NCI-H2081 (cell line): ENCODE measurements around the gene RGL1.
"Not testable (repeated sequence)": the region's sequence is repeated elsewhere in the genome, so short reads cannot be mapped to it uniquely, and the experiment has no call there.

ENCODE experiments used
- DNase-seq, 2 experiments: peaks; one replicate each; lab custom pipeline; 2025; lab: John Stamatoyannopoulos, UW

Gene RGL1

DNA sequence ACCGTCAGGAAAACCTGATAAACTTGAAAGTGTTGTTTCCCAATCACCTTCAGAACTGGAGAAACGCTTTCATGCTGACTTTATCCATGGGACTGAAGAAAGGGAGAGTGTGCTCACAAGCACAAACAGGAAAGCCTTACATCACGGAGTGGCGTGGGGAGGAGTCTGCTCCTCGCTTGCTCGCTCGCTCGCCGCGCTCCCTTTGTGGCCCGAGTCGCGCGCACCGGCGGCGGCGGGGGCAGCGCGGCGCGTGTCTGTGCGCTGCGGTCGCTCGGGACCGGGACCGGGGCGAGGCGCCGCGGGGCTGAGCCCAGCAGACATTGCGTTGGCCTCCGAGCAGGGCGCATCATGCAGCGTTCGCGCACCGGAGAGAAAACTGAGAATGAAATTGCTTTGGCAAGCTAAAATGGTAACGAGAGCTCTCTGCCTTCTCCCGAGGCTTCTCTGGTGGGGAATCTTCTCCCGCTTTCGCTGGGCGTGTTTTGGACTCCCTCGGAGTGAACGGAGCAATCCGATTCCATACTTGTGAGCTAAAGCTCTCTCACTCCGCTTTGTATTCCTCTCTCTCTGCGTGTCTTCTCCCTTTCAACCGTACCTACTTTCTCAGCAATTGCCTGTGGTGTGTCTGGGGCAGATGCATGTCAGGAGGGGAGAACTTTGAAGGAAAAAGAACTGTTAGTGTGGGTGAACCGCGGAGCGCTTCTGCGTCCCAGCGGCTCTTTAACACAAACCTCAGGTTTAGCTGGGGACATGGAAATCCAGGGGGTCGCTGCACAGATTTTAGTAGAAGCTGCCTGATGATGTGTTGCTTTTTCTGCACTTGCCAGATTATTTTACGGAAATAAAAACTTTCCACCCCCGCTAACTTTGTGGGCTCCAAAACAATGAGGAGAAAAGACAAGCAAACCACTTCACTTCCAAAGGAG is at the start of gene RGL1:
RGL1 (plus strand) TSS at position 205 of the 926 bp plus-strand sequence; CDS start at position 383, 178 bp downstream.
- DNase-seq, result peak; percentile 57 to 76

DNA sequence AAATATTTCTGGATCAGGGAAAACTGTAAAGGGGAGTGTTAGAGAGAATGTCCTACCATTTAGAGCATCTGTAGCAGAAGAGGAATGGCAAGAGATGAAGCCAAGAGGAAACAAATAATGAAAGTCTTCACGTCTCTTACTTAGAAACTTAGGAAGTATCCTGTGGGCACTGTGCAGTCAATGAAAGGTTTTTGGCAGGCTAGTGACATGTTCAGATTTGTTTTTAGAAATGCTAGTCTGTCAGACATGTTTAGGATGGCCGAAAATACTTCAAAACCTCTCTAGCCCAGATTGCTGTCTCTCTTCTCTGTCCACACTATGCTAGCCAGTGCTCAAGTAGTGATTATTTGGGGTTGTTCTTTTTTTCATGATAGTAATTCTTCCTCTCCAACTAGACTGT is 48.6 kb upstream of the RGL1 start:
- DNase-seq, result no peak

DNA sequence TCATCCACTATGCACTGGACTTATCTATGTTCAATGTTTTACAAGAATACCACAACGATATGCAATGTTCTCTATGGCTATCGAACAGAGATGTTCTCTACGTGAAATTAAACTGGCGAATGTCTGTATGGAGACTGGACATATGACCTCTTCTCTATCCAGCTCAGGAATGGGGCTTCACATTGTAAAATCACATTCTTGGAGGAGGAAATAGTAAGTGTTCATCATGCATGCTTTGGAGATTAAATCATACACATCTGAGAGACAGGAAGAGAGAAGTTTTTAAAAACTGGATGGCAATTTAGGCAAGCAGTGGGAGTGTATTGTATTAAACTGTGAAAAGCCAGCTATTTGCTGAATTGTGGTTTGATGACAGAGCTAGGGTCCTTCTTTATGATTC is 47.9 kb upstream of the RGL1 start:
- DNase-seq, result no peak

DNA sequence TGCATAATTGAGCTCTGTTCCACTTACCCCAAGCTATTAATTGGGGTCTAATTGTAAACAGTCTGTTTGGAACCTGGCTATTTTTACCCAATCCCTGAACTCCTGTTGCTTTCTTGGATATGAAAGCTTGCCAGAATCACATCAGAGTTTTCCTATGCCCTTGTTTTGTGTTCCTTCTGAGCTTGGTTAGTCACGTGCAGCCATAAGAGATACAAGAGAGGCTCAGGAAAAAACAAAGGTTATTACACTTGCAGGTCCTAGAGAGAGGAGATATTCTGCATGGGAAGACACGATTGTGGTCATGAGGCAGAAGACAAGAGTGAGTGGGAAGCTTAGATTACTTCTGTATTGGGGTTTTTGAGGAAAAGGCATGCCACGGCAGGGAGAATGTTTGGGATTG is 46.0 kb upstream of the RGL1 start:
- no peak for DNase-seq

DNA sequence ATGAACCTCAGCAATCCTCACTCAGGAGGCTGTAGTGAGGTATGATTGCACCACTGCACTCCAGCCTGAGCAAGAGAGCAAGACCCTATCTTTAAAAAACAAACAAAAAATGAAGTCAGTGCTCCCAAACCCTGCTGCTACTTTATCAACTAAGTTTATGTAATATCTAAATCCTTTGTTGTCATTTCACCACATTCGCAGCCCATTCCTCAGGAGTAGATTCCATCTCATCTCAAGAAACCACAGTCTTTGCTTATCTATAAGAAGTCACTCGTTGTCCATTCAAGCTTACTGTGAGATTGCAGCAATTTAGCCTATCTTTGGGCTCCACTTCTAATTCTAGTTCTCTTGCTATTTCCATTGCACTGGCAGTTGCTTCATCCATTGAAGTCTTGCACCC is 44.3 kb upstream of the RGL1 start:
- no peak for DNase-seq

DNA sequence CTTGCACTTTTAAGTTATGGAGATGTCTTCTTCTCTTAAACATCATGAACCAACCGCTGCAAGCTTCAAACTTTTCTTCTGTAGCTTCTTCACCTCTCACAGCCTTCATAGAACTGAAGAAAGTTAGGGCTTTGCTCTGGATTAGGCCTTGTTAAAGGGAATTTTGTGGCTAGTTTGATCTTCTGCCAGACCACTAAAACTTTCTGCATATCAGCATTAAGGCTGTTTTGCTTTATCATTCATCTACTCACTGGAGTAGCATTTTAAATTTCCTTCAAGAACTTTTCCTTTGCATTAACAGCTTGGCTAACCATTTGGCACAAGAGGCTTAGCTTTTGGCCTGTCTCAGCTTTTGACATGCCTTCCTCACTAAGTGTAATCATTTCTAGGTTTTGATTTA is 43.0 kb upstream of the RGL1 start:
- DNase-seq, result no peak

DNA sequence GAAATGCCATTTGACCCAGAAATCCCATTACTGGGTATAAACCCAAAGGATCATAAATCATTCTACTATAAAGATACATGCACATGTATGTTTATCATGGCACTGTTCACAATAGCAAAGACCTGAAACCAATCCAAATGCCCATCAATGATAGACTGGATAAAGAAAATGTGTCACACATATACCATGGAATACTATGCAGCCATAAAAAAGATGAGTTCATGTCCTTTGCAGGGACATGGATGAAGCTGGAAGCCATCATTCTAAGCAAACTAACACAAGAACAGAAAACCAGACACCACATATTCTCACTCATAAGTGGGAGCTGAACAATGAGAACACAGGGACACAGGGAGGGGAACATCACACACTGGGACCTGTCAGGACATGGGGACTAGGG is 42.1 kb upstream of the RGL1 start:
- DNase-seq, result not testable (repeated sequence)

DNA sequence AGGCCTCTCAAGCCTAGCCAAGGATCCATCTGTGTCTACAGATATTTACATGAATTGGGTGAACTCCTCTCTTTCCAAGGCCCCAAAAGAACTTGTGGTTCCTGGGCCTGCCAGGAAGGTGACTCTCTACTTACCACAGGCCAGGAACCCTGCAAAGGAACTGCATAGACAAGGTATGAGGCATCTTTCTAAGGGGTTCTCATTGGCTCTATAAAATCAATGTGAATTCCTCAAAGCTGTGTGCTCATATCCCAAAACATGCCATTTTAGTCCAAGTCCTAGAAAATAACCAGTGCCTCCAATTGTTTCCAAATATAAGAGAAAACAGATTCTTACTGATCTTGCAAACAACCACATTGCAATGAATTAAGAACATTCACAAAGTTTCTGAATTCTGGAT is 39.9 kb upstream of the RGL1 start:
- no peak for DNase-seq

DNA sequence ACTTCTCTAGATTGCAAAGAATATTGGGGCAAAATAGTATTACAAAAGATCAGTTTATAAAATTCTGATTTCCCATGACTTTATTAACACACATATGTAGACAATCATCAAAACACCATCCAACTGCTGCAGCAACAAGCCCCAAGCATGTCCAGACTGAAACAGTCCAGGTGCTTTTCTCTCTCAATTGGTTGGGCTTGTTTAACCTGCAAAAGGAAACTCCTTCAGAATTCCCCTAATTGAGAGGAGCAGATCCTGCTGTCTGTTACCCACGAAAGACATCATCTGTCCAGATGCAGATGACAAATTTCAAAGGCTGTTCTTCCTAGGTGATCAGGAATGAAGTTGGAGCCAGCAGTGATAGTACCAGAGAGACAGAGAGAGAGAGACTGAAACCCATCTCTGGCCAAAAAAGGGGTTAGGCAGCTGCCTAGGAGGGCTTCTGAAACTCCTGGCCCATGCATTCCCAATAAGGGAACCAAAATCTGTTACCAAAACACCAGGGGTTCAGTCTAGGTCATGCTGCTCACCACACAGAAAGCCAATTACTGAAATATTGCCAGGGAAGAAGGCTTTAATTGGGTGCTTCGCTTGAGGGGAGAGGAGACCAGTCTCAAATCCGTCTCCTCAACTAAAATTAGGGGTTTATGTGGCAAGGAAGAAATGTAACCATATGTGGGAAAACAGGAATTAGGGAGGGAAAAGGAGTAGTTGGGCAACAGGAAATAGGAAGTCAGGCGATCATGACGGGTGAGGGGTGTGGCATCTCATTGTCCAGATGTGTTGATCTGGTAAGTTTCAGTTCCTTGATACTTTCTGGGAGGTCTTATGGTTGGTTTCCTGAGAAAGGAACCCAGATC is 34.7 kb upstream of the RGL1 start:
- DNase-seq, result no peak

DNA sequence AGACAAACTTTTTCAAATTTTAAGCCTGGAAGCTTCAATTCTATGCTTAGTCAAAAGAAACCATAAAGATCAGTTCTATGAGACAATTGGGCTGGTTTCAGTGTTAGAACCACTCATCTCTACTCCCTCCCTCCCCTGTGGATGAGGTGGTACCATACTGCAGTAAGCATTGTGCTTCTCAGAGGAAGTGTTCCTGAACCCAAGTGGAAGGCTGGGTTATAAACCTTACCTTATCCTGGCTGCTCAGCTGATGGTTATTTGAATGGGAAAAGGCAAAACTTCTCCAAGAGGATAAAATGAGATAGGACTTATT is 34.1 kb upstream of the RGL1 start:
- no peak for DNase-seq

DNA sequence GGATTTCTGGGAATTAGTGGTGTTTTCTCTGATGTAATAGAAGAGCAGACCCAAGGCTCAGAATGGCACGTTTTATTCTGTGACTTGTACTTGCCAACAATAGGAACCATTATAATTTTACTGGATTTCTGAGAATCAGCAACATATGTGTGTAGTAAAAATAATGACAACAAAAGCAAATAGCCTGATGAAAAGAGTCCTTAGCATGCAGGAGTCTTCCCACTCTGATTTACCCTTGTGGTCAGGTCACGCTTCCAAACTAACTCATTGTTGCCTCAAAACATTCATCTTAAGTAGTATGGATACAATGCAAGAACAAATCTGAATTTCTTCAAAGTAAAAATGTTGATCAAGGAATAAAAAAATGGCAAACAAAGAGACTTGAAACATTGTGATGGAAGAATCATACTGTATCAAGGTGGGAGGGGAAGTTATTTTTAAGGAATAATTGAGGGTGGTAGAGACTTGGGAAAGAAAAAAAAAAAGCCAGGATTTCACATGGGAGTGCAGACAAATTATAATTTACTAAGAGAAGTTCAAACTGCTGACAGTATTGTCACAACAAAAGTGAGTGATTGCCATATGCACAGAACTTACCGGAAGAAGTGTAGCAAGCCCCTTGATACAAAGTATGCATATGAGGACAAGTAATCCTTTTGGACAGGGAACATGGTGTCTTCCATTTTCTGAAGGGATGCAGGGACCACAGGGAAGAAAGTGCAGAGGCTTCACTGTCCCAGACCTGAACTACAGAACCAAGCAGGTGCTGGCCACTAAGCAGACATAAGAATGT is 31.2 kb upstream of the RGL1 start:
- no peak for DNase-seq

DNA sequence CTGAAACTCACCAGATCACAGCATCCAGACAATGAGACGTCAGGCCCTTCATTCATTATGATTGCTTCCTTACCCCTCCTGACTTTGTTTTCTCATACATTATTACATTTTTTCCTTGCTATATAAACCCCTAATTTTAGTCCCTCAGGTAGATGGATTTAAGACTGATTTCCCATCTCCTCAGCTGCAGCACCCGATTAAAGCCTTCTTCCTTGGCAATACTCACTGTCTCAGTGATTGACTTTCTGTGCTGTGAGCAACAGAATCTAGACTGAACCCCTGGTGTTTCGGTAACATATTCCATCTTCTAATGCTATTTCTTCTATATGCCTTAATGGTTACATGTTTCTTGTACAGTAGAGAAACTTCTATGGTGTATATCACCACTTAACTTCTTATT is 30.0 kb upstream of the RGL1 start:
- no peak for DNase-seq

DNA sequence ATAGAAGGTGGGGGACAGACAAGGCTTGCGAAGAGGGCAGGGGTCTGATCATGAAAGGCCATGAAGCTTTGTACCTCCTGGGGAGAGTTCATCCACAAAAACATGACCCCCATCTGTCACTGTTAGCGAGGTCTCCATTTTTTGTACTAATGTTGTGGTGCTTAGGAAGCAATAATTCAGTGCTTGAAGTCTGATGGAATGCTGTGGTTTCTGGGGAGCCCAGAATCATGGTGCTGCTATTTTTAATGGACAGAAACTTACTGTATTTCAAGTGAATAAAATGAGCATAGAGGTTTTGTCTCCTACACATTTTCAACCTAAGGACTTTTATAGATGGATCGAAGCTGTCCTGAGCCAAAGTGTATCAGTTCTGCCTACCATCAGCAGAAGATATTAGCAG is 28.2 kb upstream of the RGL1 start:
- DNase-seq, result no peak

DNA sequence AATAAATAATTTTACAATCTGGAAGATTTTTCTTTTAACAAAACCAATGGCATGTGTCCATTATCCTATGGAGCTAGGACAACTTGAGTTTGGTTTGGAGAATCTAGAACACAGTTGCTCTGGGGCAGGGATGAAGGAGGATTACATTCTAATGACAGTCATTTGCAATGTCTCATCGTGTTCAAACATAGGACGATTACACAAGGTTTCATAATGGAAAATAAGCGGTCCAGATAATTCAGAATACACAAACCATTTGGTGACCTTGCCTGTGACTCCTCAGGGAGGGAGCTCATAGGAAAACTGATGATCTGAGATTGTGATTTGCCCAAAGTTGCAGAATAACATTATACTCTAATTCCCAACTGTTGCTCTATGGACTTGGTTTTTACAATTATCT is 27.6 kb upstream of the RGL1 start:
- DNase-seq, result no peak

DNA sequence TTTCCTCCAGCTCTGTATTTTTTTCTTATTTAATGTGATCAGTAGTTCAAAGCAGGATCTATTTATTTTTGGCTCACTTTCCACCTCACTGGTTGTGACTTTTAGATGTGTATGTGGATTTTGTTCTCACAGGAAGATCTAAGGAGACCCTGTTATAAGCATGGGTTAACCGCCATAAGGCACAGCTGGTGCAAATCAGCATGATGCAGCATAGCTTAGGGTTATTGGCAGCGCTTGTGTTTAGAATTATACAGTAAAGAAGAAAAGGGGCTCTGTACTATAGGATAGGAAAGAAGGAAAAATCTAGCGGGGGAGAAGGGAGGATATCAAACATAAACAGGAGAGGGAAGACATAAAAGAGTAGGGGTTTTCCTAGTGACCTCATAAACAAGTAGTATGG is 26.9 kb upstream of the RGL1 start:
- no peak for DNase-seq

DNA sequence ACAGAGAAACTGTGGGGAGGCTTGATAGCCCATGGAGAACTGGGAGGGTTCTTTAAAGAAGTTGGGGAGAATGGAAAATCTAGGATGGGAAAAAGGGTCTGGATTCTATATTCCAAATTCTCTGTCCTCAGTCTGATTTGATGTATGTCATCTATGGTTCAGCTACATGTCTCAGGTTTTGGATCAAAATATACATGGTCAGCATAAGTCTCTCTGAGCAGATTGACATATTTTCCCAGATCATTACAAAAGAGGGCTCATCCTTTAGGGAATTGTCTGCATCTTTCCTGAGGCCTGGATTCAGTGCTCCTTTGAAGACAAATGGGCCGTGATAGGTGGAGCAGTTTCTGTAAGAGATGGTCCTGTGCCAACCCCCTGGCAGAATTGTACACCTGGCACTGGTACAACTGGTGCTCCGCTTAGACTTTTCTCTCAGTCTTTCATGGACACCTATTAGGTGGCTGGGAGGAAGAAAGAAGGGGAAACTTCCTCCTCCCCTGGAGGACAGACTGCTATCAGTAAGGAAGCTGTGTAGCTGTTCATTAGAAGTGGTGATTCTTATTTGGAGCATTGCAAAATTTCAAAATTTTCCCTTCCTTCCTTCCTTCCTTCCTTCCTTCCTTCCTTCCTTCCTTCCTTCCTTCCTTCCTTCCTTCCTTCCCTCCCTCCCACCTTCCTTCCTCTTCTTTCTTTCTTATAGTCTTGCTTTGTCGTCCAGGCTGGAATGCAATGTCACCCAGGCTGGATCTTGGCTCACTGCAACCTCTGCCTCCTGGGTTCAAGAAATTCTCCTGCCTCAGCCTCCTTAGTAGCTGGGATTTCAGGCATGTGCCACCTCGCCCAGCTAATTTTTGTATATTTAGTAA is 26.1 kb upstream of the RGL1 start:
- peak in 1 of 2 experiments; percentile 18 for DNase-seq

DNA sequence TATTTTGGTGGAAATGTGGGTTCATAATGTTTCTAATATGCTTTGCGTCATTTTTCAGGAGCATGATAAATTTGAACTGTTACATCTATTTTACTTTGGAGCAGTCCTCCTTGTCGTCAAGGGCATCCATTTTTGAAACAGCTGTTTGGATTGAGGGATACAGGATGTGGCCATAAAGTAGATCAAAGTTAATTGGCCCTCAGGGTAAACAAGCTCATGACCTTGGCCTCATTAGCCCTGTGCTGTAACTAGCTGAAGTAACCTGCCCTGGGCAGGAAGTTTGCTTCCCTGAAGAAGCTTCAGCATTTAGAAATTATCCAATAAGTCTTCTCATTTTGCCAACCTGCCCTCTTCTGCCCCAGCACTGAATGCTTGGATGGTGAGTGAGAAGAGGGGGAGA is 24.8 kb upstream of the RGL1 start:
- DNase-seq, result peak in 1 of 2 experiments; percentile 35

DNA sequence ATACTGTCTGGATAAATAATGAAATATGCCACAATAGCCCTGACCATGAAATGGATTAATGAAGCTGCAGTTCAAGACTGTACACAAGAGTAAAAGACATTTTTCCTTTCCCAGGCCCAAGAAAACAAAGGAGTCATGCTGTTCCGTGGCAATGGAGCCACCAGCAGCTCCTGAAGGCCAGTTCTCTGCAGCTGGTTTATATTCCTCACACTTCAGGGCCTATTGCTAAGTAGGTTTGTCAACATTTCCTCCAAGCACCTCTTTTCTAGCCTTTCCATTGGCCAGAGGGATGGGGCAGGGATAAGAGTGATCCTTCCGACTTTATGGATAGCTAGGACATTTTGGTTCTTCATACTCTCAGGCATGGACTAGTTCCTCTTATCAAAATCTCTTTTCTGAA is 24.2 kb upstream of the RGL1 start:
- no peak for DNase-seq

DNA sequence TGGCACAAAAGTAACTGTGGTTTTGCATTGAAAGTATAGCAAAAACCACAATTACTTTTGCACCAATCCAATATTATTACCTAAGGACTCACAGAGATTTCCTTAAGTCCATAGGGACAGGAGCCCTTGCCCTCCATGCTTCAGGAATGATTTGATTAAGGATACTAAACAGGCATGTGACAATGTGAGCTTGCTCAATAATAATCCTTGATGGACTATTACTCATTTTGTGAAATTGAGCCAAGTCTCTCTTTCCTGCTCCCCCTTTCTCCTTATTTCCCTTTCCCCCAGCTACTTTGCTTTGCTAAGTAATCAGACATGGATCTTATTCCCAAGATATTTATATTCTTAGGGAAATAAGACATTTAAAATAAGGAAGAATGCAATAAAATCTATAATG is 21.6 kb upstream of the RGL1 start:
- no peak for DNase-seq

DNA sequence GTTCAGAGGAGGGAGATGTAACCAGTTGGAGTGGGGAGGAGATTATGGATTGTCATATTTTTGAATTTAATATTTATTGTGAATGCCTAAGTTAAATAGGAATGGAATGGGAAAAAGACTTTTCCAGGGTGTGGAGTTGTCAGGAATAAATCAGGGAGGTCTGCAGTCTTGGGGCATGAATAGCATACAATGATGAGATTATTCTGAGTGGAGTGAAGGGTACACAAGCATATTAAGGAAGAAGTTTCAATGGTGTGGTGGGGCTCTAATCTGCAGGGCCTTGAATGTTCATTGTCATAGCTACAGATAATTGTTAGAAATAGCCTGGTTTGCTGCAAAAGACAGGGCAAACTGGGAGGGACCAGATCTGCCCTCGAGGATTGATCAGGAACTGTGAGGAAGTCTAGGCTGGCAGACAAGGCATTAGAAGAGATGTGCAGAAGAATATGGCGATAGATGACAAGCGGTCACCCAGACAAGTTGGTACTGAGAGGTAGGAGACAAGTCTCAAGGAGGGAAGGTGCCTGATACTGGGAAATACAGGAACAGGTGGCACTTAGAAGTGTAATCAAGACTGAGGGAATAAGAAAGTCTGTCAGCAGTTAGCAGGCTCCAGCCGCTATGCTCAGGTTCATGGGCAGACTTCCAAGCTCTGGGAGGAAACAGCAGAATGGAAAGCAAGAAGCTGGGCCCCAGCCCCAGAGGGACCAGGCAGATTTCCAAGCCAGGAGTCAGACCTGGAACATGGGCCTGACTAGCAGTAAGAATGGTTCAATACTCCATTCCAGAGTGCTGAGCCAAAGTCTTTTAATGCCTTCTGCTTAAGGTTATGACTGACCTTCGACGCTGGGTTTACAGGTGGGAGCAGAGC is 20.9 kb upstream of the RGL1 start:
- DNase-seq, result peak in 1 of 2 experiments; percentile 15
